NAMALWA (cell line): ENCODE data around the gene PPBP.

Source experiments
- DNase-seq: peaks from one replicate; pipeline ENCODE4 v3.0.0-alpha.2; 2015; ENCODE audit warnings: low spot score

PPBP gene

GRCh38 chr4:73988061-73988460 is at the start of gene PPBP:
PPBP (minus strand) TSS chr4:73988190; CDS start chr4:73988103, 87 bp downstream.
- no peak for DNase-seq

GRCh38 chr4:74037076-74037955 is 49.3 kb upstream of the PPBP start:
- no peak for DNase-seq

DNA sequence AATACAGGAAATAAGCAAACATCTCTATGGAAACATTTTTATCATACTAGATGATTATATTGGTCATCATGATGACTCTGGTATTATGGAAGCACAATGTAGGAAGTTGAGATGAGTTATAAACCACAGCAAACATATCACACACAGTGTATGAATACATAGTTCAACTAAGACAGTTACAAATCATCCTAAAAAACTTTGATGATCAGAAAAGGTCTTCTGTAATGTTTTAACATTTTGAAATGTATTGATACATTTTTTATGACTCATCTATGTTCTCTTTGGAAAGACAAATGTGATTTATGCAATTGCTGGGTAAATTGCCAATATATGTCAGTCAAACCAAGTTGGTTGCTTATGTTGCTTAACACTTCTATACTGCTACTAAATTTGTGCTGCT is 45.7 kb upstream of the PPBP start:
- DNase-seq = no peak

- DNase-seq = no peak
Observed at GRCh38 chr4:74032064-74032463, 44.1 kb upstream of the PPBP start.

DNA sequence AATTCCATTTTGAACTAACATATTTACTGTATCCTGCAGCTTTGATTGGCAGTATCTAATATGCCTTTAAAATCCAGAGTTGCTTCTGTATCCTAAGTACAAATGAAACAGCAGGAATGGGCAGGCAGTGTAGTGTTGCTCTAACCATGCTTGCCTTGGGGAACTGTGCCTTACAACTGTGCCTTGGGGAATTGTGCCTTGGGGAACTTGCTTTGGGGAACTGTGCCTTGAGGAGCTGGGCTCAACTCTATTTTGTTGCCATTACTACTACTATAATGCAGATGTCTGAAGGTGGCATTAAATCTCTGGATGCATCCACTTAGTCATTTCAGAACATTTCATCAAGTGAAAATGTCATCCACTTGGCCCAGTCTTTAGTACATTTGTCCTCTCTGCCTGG is 43.6 kb upstream of the PPBP start:
- DNase-seq = no peak

DNA sequence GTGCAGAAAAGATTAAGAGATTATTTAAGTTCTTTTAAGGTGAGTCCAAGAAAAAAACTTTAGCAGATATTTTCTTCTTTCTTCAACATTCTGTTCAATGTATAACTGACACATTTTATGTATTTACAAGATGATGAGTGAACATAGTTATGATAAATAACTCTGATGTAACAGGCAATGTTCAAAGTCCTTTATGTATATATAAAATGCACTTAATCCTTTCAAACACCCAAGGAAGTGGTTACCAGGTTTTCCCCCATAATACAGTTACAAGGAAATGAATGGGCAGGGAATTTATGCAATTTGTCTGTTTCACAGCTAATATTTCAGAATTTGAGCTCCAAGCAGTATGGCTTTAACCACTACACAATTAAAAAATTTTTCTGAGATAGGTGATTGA is 42.3 kb upstream of the PPBP start:
- no peak for DNase-seq

DNA sequence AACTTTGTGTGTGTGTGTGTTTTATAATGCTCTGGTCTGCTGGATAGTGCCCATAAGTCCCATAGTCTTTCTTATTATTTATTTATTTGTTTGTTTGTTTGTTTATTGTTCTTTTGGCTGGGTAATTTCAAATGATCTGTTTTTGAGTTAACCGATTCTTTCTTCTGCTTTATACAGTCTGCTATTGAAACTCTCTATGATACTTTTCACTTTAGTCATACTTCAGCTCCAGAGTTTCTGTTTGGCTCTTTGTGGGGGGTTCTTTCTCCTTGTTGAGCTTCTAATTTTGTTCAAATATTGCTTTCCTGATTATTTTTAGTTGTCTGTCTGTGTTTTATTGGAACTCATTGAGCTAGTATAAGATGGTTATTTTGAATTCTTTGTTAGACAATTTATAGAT is 40.5 kb upstream of the PPBP start:
- DNase-seq = no peak

GRCh38 chr4:74023709-74024108 is 35.7 kb upstream of the PPBP start:
- DNase-seq = no peak

GRCh38 chr4:74021601-74022000 is 33.6 kb upstream of the PPBP start:
- no peak for DNase-seq

- no peak for DNase-seq
Observed at GRCh38 chr4:74018771-74019170, 30.8 kb upstream of the PPBP start.

- DNase-seq = no peak
Observed at GRCh38 chr4:74018116-74018515, 30.1 kb upstream of the PPBP start.

- no peak for DNase-seq
Observed at GRCh38 chr4:74016068-74016467, 28.1 kb upstream of the PPBP start.

DNA sequence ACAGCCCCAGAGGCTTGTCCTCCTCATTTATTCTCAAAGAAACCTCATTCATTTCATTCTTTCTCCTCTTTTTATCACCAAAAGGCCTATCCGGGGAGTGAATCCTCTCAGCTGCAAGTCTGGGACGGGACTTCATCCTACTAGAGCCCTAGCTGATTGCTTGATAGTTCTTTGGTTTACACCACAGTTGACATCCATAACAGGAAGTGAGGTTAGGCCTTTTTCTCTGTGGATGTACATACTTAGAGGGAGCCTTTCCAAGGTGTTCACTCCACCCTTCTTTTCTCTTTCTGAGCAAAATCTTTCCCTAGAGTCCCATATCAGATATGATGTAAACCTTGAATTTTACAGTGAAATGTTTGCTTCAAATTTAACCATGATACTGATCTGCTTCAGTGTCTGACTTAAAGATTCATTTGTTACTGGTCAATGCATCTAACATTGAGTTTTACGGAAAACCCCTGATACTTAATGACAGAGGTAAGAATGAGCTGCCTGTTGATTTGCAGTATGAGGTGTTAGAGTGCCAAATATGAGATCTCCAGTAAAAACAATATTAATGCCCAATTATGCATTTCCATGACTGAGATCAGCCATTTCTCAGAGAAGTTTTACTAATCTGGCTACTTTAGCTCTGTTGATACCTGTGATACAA is 27.3 kb upstream of the PPBP start:
- DNase-seq = no peak

DNA sequence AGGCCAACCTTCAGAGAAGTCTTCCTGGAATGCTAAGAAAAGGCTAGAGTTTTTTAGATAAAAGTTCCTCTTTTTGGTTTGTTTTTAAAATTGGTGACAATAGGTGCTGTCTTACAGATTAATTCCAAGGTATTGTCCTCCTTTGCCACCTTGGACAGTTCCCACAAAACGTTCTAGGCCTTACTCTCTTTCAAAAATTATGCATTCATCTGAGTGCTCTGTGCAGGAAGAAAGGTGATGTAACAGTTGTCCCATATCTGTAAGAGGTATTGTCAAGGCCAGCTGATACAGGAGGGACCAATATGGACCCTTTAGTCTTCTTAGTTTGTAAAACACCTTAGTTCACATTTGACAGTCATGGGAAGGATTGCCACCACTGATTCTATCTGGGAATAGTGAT is 26.3 kb upstream of the PPBP start:
- DNase-seq = no peak

DNA sequence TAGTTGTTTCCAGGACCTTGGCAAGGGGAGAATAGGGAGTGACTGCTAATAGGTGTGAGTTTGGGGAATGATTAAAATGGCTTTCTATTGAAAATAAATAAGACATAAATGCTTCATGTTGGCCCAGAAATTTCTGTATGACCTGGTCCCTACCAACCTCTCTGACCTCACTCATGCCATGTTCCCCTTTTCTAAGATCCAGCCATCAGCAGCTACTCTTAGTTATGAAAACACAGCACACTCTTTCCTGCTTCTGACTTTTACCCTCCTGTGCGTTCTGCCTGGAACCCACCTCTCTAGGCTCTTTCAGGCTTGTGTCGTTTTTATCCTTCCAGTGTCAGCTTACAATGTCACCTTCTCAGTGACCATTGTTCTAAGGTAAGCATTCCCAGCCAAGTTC is 25.3 kb upstream of the PPBP start:
- DNase-seq = no peak

DNA sequence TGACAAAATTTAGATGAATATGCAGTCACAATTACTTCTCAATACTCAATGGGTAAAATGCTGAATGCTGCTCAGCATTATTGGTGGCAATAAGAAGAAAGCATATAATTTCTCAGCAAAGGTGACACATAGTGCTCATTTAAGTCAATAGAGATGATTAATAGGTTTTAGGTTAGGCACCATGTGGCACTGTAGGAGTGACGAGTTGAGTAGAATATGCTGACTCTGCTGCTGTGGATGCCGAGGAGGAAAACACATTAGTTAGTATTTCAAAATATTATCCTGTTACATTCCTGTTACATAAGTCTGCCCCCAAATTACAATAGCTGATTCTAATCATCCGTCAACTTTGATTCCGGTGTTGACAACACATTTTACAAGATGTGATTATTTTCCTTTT is 24.1 kb upstream of the PPBP start:
- DNase-seq = no peak

GRCh38 chr4:74009307-74009706 is 21.3 kb upstream of the PPBP start:
- no peak for DNase-seq

GRCh38 chr4:74006009-74006476 is 18.1 kb upstream of the PPBP start:
- no peak for DNase-seq

- DNase-seq = no peak
Observed at GRCh38 chr4:74005528-74005927, 17.5 kb upstream of the PPBP start.

- no peak for DNase-seq
Observed at GRCh38 chr4:74004668-74005067, 16.7 kb upstream of the PPBP start.

DNA sequence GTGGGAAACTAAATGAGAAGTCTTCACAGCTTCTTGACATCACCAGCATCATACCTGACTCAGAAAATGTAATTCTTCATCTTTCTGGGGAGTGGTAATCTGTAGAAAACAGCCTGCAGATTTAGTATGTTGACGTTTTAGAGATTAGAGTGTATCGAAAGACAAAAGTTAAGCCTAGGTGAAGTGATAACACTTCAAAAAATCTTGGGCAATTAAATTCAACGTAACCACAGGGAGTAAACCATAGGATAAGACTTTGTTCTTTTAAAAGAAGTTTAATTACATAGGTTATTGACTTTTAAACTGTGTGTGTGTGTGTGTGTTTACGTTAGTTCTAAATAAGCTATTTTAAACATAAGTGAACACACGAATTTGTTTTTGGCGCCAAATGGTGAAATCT is 12.3 kb upstream of the PPBP start:
- no peak for DNase-seq

DNA sequence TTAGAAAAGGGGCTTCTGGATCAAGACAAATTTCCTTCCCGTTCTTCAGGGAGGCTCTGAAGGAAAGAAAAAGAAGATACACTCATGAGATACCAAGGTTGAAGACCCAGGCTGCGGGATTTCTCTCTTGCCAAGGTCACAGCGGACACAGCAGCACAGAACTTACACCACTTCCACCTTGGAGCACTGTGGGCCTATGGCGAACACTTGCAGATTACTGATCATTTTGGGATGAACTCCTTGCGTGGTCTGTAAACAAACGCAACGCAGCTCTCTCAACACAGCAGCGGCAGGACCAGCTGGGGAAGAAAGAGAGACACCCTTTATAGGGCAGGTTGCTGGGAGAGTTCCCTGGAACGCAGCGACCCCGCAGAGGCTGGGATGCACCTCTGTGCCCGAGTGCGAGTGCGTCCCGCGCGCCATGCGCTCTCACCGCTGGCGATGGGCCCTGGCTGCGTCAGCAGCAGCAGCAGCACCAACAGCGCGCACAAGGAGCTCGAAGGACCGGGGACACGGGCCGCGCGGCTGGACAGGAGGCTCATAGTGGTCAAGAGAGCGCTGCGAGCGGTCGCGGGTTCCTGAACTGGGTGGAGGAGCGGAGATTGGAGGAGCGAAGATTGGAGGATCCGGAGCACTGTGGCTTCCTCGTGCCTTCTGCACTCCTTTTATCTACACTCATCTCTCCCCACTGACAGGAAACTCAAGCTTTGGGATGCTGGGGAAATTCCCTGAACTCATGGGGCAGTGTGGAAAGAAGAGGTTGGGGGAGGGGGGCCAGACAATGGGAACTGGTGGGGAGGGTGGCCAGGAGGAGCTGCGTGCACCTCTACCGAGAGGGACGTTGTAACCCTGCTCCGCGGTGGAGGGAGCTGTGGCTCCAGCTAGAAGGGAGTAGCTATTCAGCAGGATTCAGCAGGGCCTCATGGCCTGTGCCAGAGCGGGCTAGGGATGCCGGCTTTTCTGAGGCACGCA is 10.3 kb upstream of the PPBP start, which contains the start of gene CXCL5:
CXCL5 (minus strand) TSS at position 638 of the 972 bp plus-strand sequence; CDS start at position 542, 96 bp downstream.
- DNase-seq = no peak
